HepG2 (cell line): ENCODE data around the gene SEPHS2. TPM values are rescaled to one million over a fixed set of nuclear protein-coding genes. Genes with fewer than 3 reads are reported as not detected.
A peak's percentile ranks its signal among the peaks of the same experiment; 100 is the strongest.

Experiments used
- FOXC1 ChIP-seq: sonication (generic); formaldehyde crosslinking; IDR thresholded peaks from 2 replicates; pipeline ENCODE4 v1.8.0; 2022; ENCODE audit warnings: mild to moderate bottlenecking, missing genetic modification reagents, borderline replicate concordance
- JDP2 ChIP-seq: sonication (generic); formaldehyde crosslinking; IDR thresholded peaks from 2 replicates; pipeline ENCODE4 v1.8.1; 2022; ENCODE audit warnings: missing genetic modification reagents, borderline replicate concordance
- MEIS2 ChIP-seq: sonication (generic); formaldehyde crosslinking; IDR thresholded peaks from 2 replicates; pipeline ENCODE4 v1.9.0; 2021; ENCODE audit warnings: mild to moderate bottlenecking, missing genetic modification reagents
- PAF1 ChIP-seq: IDR thresholded peaks from 2 replicates; pipeline ENCODE4 v1.6.1; 2016; ENCODE audit warnings: missing genetic modification reagents, missing compliant biosample characterization
- SSRP1 ChIP-seq: IDR thresholded peaks from 2 replicates; pipeline ENCODE4 v1.6.1; 2016; ENCODE audit warnings: control low read depth
- WIZ ChIP-seq: sonication (generic); formaldehyde crosslinking; IDR thresholded peaks from 2 replicates; pipeline ENCODE4 v1.5.1; 2020; ENCODE audit warnings: mild to moderate bottlenecking, missing genetic modification reagents
- ZNF235 ChIP-seq: sonication (generic); formaldehyde crosslinking; IDR thresholded peaks from 2 replicates; pipeline ENCODE4 v1.8.1; 2023; ENCODE audit warnings: mild to moderate bottlenecking, missing genetic modification reagents, borderline replicate concordance
- ZSCAN21 ChIP-seq: sonication (generic); formaldehyde crosslinking; IDR thresholded peaks from 2 replicates; pipeline ENCODE4 v1.8.0; 2022; ENCODE audit warnings: mild to moderate bottlenecking, missing genetic modification reagents, moderate library complexity, borderline replicate concordance
- polyA plus RNA-seq, 8 experiments: library from polyadenylated mRNA; depleted of rRNA in 3 of 8; stranded (reverse) in 7 of 8; unstranded in 1 of 8; fragments of >200 nt; fragmentation: Illumina TruSeq in 4 of 8; extraction: Trizol in 4 of 8; gene quantifications; 2 replicates each; pipeline versions ENCODE4 v1.2.1 to v1.2.3, GENCODE V29; 2011 to 2016; ENCODE audit warnings: low read depth in 4 of 8, missing spikeins in 1 of 8, mixed read lengths in 1 of 8; ENCODE audit not compliant: insufficient read depth in 1 of 8
- total RNA-seq, 5 experiments: library from RNA; depleted of rRNA; stranded (reverse); fragments of >200 nt; fragmentation: Illumina TruSeq; extraction: Trizol; gene quantifications; 2 replicates each; pipeline ENCODE4 v1.2.3, GENCODE V29; 2016; ENCODE audit warnings: low read depth in 1 of 5
- TF ChIP-seq, protein P1 (sequence below): sonication (generic); formaldehyde crosslinking; IDR thresholded peaks from 2 replicates; pipeline ENCODE4 v1.4.0; 2020; ENCODE audit warnings: mild to moderate bottlenecking, low read depth, missing genetic modification reagents
- TF ChIP-seq, protein P2 (sequence below): sonication (generic); formaldehyde crosslinking; IDR thresholded peaks from 2 replicates; pipeline ENCODE4 v1.8.0; 2022; ENCODE audit warnings: mild to moderate bottlenecking, missing genetic modification reagents
- TF ChIP-seq, protein P3 (sequence below): sonication (generic); formaldehyde crosslinking; IDR thresholded peaks from 2 replicates; pipeline ENCODE4 v1.5.1; 2020; ENCODE audit warnings: mild to moderate bottlenecking, missing genetic modification reagents, borderline replicate concordance

SEPHS2 gene
- total and polyA plus RNA-seq, 2 of the 13 experiments (the other 11 are each of a cell fraction or from before 2014, with no cell fraction given): 20.7 to 127 TPM

DNA sequence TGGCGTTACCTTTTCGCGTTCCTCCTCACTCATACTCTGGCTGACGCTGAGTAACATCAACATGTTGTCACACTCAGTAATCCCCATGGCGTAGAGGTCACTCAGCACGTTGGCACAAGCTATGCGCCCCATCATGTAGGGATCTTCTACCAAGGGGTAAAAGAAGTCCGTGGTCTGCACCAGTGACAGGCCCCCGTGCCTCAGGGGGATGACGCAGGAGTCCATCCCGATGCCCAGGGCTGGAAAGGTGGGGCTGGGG is 596 bp downstream of the SEPHS2 start (continued):
- TF ChIP-seq JDP2 (CRISPR knock-in tag) (no peak), MEIS2 (0 out of 2 replicates have a peak, but pooled peaks have one; percentile 13), FOXC1 (CRISPR knock-in tag) (0 out of 2 replicates have a peak, but pooled peaks have one; percentile 46), WIZ (CRISPR knock-in tag) (0 out of 2 replicates have a peak, but pooled peaks have one; percentile 46), ZNF235 (CRISPR knock-in tag) (peak; percentile 95; the same call in 1 of the 2 replicates), ZSCAN21 (CRISPR knock-in tag) (peak; percentile 17; the same call in 1 of the 2 replicates), SSRP1 (0 out of 2 replicates have a peak, but pooled peaks have one; percentile 42), PAF1 (CRISPR knock-in tag) (peak; percentile 36; the same call in 1 of the 2 replicates)
- TF ChIP-seq, protein P1, sequence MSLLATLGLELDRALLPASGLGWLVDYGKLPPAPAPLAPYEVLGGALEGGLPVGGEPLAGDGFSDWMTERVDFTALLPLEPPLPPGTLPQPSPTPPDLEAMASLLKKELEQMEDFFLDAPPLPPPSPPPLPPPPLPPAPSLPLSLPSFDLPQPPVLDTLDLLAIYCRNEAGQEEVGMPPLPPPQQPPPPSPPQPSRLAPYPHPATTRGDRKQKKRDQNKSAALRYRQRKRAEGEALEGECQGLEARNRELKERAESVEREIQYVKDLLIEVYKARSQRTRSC (CRISPR knock-in tag): no peak
- TF ChIP-seq, protein P2, sequence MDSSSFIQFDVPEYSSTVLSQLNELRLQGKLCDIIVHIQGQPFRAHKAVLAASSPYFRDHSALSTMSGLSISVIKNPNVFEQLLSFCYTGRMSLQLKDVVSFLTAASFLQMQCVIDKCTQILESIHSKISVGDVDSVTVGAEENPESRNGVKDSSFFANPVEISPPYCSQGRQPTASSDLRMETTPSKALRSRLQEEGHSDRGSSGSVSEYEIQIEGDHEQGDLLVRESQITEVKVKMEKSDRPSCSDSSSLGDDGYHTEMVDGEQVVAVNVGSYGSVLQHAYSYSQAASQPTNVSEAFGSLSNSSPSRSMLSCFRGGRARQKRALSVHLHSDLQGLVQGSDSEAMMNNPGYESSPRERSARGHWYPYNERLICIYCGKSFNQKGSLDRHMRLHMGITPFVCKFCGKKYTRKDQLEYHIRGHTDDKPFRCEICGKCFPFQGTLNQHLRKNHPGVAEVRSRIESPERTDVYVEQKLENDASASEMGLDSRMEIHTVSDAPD (CRISPR knock-in tag): no peak
- TF ChIP-seq, protein P3, sequence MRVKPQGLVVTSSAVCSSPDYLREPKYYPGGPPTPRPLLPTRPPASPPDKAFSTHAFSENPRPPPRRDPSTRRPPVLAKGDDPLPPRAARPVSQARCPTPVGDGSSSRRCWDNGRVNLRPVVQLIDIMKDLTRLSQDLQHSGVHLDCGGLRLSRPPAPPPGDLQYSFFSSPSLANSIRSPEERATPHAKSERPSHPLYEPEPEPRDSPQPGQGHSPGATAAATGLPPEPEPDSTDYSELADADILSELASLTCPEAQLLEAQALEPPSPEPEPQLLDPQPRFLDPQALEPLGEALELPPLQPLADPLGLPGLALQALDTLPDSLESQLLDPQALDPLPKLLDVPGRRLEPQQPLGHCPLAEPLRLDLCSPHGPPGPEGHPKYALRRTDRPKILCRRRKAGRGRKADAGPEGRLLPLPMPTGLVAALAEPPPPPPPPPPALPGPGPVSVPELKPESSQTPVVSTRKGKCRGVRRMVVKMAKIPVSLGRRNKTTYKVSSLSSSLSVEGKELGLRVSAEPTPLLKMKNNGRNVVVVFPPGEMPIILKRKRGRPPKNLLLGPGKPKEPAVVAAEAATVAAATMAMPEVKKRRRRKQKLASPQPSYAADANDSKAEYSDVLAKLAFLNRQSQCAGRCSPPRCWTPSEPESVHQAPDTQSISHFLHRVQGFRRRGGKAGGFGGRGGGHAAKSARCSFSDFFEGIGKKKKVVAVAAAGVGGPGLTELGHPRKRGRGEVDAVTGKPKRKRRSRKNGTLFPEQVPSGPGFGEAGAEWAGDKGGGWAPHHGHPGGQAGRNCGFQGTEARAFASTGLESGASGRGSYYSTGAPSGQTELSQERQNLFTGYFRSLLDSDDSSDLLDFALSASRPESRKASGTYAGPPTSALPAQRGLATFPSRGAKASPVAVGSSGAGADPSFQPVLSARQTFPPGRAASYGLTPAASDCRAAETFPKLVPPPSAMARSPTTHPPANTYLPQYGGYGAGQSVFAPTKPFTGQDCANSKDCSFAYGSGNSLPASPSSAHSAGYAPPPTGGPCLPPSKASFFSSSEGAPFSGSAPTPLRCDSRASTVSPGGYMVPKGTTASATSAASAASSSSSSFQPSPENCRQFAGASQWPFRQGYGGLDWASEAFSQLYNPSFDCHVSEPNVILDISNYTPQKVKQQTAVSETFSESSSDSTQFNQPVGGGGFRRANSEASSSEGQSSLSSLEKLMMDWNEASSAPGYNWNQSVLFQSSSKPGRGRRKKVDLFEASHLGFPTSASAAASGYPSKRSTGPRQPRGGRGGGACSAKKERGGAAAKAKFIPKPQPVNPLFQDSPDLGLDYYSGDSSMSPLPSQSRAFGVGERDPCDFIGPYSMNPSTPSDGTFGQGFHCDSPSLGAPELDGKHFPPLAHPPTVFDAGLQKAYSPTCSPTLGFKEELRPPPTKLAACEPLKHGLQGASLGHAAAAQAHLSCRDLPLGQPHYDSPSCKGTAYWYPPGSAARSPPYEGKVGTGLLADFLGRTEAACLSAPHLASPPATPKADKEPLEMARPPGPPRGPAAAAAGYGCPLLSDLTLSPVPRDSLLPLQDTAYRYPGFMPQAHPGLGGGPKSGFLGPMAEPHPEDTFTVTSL (CRISPR knock-in tag): 0 out of 2 replicates have a peak, but pooled peaks have one; percentile 26
